AG04450 (cell line): Measurements from ENCODE around the gene HOXA7. TPM values are rescaled to one million over a fixed set of nuclear protein-coding genes. Genes with fewer than 3 reads are reported as not detected.
A peak's percentile ranks its signal among the peaks of the same experiment; 100 is the strongest.

ENCODE experiments used
- CTCF ChIA-PET: fragments of 300-600, 350-600 bp; formaldehyde crosslinking; extraction: SDS; loops from one replicate; lab custom pipeline; 2022; ENCODE audit warnings: antibody characterized with exemption, inconsistent platforms; lab: Charles Lee
- POLR2A ChIA-PET: fragments of 350-600 bp; formaldehyde crosslinking; extraction: SDS; loops from one replicate; lab custom pipeline; 2021; ENCODE audit warnings: antibody characterized with exemption, inconsistent platforms; lab: Yijun Ruan, JAX
- DNase-seq: peaks from one replicate; pipeline ENCODE4 v3.0.0-alpha.2; 2011; ENCODE audit warnings: low read depth, low spot score
- H3K27ac ChIP-seq: one replicate; pipeline ENCODE4 v1.5.1; 2012; ENCODE audit warnings: low read depth, low read length, control low read depth
- H3K27me3 ChIP-seq: one replicate; pipeline ENCODE4 v1.6.0; 2012; ENCODE audit warnings: low read length; ENCODE audit not compliant: control insufficient read depth, insufficient read depth
- H3K4me3 ChIP-seq: 2 replicates; pipeline ENCODE4 v1.5.1; 2011; ENCODE audit warnings: mild to moderate bottlenecking, low read depth, low read length, control low read depth
- H3K9me3 ChIP-seq: 2 replicates; pipeline ENCODE4 v1.5.1; 2012; ENCODE audit warnings: low read length; ENCODE audit not compliant: control insufficient read depth, insufficient read depth
- CTCF ChIP-seq: IDR thresholded peaks from 2 replicates; pipeline ENCODE4 v1.5.1; 2011; ENCODE audit warnings: low read depth, low read length, control low read depth, inconsistent platforms
- polyA plus RNA-seq: library from polyadenylated mRNA; depleted of rRNA; stranded (reverse); fragments of >200 nt; gene quantifications from 2 replicates; pipeline ENCODE4 v1.2.3, GENCODE V29; 2011

Gene HOXA7
- polyA plus RNA-seq, 1 experiment, result 5.3 TPM

- CTCF ChIA-PET, result interaction anchor here (0.6 to 3.8 kb wide), 3 partner anchors 30 to 435 kb away, joined by 3 to 18 read pairs (median 8); no protein-coding TSS in a partner anchor
- Histone ChIP-seq H3K9me3 (no peaks in the 10 kb centered on the region), H3K27ac (peak overlapping the region; percentile 95), H3K27me3 (no peaks in the 10 kb centered on the region), H3K4me3 (peak overlapping the region; percentile 84)
- TF ChIP-seq CTCF, result peak; percentile 13; the same call in 1 of the 2 replicates
- POLR2A ChIA-PET, result interaction anchor here (0.6 to 1.7 kb wide), 10 partner anchors 9 to 71 kb away, joined by 3 to 15 read pairs (median 6); partner anchors contain the start of genes HOXA1, HOXA3 and HOXA5
- no peak for DNase-seq
Observed at GRCh38 chr7:27111042-27111750, 45.3 kb downstream of the HOXA7 start.

DNA sequence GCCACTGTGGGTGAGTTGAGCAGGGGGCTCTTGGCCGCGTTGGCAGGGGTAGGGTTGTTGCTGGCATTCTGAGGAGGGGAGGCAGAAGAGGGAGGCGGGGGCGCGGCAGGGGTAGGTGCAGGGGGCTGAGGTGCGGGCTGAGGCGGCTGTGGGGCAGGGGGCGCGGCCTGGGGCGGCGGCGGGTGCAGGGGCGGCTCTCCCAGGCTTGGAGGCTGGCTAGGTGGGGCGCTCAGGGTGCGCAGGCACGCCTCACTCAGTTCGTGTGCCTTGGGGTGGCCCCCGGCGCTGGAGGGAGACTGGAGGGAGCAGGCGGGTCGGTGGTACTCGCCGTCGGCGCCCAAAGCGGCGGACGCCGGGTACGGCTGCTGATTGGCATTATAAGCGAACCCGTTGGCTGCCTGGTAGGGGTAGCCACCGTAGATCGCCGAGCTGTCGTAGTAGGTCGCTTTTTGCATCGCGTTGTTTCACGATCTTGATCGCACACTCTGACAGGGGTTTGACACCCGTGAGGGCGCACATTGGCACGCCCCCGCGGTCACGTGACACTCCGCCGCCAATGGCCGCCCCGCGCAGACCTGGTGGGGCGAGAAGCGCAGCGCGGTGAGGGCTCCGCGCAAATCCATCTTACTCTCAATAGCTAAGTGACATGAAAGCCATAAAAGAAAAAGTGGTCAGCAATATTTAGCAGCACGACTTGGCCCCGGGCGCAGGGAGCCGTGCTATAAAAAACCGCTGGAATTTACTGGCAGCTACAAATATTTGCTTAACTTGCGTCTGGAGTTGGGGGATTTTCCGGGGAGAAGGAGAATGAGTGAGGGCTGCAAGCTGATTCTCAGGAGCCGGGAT is 46.1 kb downstream of the HOXA7 start:
- peak overlapping the region; percentile 95 for H3K27ac ChIP-seq
- TF ChIP-seq CTCF, result no peak
- H3K9me3 ChIP-seq, result no peaks in the 10 kb centered on the region
- H3K27me3 ChIP-seq, result no peaks in the 10 kb centered on the region
- peak overlapping the region; percentile 84 for H3K4me3 ChIP-seq
- peak; percentile 68 for DNase-seq
- ChIA-PET CTCF (interaction anchor here (0.5 to 3.8 kb wide), 7 partner anchors 31 to 1279 kb away, joined by 3 to 18 read pairs (median 6); partner anchors contain the start of gene HOXA5), POLR2A (interaction anchor here (0.6 to 1.7 kb wide), 10 partner anchors 9 to 72 kb away, joined by 3 to 15 read pairs (median 6); partner anchors contain the start of genes HOXA1, HOXA3 and HOXA5)

GRCh38 chr7:27109466-27110185 is 46.8 kb downstream of the HOXA7 start:
- POLR2A ChIA-PET, result interaction anchor here (1.3 to 2.0 kb wide), 6 partner anchors 9 to 34 kb away, joined by 6 to 21 read pairs (median 13); partner anchors contain the start of gene HOXA5
- TF ChIP-seq CTCF, result no peak
- H3K27me3 ChIP-seq, result no peaks in the 10 kb centered on the region
- no peaks in the 10 kb centered on the region for H3K9me3 ChIP-seq
- H3K27ac ChIP-seq, result peak overlapping the region; percentile 95
- no peak for DNase-seq
- H3K4me3 ChIP-seq, result peak overlapping the region; percentile 37
- CTCF ChIA-PET, result interaction anchor here (0.5 to 3.8 kb wide), 9 partner anchors 11 to 1280 kb away, joined by 3 to 18 read pairs (median 5); partner anchors contain the start of gene HOXA5

DNA sequence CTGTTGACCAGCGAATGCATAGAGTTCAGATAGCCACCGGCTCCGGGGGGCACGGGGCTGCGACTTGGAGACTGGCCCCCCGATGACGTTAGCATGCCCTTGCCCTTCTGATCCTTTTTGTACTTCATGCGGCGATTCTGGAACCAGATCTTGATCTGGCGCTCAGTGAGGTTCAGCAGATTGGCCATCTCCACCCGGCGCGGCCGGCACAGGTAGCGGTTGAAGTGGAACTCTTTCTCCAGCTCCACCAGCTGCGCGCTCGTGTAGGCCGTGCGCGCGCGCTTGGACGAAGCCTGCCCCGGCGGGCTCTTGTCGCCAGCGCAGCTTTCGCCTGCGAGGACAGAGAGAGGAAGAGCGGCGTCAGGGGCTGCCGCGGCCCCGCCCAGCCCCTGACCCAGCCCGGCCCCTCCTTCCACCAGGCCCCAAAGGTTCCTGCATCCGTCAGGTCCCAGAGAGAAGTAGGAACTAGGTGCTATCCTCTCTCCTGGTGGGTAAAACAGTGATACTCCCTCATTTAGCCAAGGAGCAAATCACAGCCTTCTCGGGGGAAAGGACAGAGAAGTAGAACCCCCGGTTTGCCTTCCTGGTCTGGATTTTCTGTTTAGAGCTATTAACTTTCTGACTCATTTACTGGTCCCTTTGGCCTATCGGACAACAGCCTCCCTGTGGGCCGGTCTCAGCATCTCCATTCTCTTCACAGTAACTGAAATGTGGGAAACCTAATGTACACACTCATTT is 47.9 kb downstream of the HOXA7 start:
- H3K9me3 ChIP-seq, result no peaks in the 10 kb centered on the region
- CTCF ChIA-PET, result interaction anchor here (0.6 to 3.8 kb wide), 8 partner anchors 10 to 385 kb away, joined by 3 to 18 read pairs (median 6); no protein-coding TSS in a partner anchor
- POLR2A ChIA-PET, result interaction anchor here (0.6 to 2.0 kb wide), 9 partner anchors 10 to 914 kb away, joined by 3 to 21 read pairs (median 7); no protein-coding TSS in a partner anchor
- H3K4me3 ChIP-seq, result peak overlapping the region; percentile 54
- peak overlapping the region; percentile 95 for H3K27ac ChIP-seq
- no peak for DNase-seq
- TF ChIP-seq CTCF, result no peak
- no peaks in the 10 kb centered on the region for H3K27me3 ChIP-seq
